NCI-H146 treated with DMSO at 0.1 percent for 48 hours (cell line): ENCODE results near the gene FAM131B.
A peak's percentile ranks its signal among the peaks of the same experiment; 100 is the strongest.
"Not testable (repeated sequence)": the region's sequence is repeated elsewhere in the genome, so short reads cannot be mapped to it uniquely, and the experiment has no call there.

Experiments used
- DNase-seq: peaks from one replicate; lab custom pipeline; 2025; ENCODE audit not compliant: unreplicated experiment; lab: John Stamatoyannopoulos, UW

Gene FAM131B

DNA sequence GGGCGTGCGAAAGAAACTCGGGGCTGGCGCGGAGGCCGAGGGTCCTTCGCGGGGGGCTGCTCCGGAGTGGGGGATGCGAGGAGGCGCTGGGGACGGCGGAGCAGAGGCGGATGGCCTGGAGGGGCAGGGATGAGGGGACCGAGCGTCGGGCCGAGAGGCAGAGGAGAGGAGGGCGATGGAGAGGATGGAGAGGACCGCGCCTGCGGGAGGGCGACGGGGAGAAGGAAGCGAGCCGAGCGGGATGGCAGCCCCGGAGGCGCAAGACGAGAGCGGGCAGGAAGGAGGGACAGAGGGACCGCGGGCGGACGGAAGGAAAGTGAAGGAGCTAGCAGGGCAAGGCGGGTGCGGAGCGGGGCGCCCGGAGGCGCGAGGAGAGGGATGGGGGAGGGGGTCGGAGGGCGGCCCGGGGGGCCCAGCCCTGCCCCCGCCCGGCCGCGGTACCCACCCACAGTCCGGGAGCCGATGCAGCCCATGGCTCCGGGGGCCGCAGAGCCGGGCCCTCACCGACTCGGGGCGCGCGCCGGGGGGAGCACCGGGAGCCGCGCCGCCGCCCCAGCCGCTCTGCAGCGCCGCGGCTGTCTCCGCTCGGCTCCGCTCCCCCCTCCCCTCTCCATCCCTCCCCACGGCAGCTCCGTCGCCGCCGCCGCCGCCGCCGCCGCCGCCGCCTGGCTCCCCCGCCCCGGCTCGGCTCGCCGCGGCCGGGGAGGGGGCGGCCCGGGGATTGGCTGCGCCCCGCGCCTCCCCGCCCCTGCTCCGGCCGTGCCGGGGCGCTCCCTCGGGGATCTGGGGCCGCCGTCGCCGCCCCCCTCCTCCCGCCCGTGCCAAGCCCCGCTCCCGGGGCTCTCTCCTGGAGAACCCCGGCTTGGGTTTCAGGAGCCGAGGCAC, at the start of gene FAM131B:
Gene FAM131B (minus strand): TSS at position 583 of the 885 bp plus-strand sequence. CDS start 110 bp downstream, at position 473.
- DNase-seq, result no peak

DNA sequence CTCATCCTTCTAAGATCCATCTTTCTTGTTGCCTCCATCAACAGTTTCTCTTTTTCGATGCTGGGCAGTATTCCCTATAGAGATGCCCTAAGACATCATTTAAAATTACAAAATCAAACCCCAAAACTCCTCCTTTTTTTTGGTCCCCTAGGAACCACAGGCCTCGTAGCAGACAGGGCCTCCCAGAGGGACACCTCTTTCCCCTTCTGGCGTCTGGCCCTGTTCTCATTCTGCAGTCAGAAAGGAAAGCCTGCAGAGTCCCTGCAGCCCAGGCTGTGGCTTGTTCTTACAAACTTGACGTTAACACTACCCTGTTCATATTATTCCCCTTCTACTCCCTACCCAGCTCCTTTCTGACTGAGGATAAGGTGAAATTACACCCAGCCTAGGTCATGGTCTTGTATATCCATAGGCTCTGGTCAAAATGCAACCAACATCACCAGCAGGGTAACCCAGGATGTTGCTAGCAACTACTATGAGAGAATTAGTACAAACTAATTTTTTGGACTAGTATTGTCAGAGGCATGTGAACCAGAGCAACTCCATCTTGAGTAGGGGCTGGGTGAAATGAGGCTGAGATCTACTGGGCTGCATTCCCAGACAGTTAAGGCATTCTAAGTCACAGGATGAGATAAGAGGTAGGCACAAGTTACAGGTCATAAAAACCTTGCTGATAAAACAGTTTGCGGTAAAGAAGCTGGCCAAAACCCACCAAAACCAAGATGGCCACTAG, 49.6 kb upstream of the FAM131B start:
- DNase-seq, result no peak

DNA sequence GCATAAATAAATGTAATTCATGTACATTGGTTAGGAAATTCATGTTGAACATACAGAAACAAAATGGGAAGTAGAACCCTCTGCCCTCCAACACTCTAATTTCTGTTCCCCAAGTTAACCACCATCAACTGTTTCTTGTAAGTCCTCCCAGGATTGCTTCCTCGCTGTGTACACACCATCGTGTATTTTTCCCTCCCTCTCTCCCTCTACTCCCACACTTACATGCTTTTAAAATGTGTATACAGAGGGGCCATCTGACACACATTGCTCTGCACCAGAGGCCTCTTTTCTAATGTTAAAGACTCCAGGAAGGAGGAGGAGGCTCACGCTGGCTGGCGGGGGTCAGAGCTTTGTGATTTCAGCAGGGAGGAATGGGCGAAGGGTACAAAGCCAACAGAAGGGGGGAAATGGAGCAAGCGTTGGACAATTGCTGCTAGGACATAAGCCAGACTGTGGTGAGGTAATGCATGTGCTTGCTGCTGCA, 48.0 kb upstream of the FAM131B start:
- no peak for DNase-seq

DNA sequence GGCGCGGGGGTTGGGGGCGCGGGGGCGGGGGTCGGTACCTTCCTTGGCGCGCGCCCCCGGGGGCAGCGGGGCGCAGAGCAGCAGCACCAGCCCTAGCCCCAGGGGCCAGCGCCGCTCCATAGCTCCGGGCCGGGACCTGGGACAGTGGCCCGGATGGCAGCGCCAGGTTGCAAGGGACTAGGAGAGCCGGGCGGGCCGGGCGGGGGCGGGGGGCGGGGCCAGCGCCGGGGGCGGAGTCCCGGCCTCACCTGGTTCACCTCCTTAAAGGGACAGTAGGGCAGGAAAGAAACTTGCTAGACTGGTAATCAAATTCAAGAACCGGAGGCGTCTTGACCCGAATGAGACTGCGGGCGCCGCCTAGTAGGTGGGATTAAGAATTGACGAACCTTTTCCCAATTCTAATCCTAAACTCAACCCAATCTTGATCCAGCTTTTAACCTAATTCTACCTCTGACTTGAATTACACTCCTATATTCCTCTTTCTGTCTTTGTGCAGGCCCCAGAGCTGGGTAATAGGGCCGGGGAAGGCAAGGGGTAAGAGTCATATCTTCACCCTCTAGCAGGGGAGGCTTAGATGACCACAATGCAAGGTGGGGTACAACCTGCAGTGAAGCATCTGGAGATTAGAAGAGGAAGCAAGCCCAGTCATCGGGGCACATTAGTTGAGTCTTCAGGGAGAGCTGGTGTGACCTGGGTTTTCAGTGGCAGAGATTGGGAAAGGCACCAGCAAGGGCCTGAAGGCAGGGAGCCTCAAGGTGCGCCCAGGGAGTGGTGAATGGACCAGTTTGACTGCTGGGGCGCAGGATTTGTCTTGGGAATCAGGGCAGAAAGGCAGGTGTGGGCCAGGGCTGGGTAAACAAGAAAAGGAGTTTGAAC, 46.4 kb upstream of the FAM131B start, which contains the start of gene EPHA1:
Gene EPHA1 (minus strand): TSS at position 171 of the 876 bp plus-strand sequence. CDS start 51 bp downstream, at position 120.
- peak; percentile 11 for DNase-seq

DNA sequence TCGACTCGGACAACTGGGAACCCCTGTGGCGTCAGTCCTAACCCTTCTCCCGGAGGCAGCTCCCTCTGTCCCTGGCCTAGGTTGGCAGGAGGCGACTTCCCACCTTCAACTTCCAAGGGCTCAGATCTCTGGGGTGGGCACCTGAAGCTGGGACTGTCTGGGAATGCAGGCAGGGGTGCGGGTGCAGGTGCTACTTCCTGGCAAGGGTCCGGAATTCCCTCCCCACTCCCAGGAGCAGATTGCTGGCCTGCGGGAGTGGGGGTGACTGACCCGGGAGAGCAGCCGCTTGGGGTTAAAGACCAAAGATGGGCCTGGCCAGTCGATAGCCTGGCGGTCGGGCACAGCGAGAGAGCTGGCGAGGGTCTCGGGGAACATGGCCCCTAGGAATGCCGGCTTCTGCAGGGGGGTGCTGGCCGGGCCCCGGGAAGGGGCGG, 45.8 kb upstream of the FAM131B start:
- DNase-seq, result no peak

DNA sequence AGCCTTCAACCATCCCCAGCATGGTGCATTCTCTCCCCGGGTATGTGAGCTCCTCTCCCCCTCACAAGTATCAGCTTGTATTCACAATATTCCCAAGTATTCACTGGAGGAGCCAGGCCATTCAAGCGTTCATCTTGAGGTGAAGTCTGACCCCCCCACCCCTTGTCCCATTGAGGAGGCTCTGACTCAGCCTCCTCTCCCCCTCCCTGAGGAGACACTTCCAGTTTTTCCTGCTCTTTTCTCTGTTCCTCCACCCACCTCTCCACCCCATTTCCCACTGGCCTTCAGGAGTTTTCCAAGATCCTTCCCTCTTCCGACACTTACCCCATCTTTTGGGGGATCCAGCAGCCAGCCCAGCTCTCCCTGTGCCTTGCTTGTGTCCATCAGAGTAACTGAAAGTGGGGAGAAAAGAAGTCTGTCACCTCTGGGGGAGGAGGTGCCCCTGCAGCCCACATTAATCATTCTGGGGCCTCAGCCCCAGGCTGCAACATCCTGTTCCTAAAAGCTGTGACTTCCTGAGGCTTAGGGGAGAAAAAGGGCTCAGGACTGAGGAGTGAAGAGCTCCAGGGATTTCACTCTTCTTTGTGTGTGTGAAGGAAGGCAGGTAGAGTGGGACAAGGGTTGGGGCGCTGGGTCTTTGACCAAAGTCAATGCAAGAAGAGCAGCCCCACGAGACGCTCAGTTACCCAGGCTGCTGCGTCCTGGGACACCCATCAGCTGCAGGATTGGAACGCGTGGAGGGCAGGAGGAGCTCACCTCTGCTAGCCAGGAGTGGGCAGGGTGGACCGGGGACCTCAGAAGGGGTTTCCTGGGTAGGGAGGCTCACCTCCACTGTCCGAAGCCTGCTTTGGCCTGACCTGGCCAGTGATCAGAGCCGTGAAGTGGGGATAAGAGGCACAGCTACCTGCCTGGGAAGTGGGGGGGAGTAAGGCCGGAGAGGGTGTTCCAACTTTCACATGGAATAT, 45.1 kb upstream of the FAM131B start:
- no peak for DNase-seq

DNA sequence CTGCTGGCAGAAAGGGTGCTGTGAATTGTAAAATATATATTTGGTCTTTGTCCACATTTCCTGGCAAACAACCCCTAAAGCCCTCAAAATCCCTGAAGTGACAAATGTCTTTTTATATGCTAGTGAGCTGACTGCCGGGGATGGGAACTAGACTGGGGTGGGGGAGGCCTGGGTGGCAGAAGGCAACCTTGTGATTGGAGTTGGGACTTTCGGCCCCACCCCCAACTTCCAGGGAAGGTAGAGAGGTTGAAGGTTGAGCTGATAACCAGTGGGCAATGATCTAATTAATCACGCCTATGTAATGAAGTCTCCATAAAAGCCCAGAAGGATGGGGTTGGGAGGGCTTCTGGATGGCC, 43.5 kb upstream of the FAM131B start:
- no peak for DNase-seq

DNA sequence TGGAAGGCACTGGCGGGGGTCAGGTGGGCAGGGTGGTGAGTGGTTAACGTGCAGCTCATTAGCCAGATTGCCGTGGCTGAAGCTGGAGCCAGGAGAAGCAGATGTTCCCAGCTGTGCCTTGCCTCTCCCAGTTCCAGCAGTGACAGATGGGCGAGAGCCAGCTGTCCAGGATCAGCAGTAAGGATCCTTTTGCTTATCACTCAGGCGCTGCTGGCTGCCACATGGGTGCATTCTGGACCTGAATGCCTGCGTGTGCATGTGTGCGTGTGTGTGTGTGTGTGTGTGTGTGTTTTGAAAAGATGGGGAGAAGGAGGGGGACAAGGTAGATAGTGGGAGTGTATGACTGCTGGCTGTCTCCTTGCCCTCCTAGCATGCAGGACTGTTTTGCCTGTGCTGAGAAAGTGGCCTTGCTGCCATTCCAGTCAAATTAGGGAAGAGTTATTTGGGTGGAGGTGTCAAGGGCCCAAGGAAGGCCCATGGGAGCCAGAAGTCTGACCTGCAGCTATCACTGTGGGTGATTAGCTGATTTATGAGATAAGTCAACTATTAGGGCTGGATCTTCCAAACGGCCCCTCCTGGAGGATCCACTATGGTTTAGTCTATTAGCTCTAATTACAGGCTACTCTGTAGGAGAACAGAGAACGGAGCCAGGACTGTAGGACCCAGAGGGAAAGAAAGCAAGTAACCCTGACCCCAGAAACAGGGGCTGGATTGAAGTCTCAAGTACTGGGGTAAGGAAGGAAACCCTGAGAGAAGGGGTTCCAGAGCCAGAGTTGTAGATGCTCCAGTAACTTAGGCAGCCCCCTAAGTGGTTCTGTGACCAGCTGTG, 42.9 kb upstream of the FAM131B start:
- DNase-seq, result no peak

DNA sequence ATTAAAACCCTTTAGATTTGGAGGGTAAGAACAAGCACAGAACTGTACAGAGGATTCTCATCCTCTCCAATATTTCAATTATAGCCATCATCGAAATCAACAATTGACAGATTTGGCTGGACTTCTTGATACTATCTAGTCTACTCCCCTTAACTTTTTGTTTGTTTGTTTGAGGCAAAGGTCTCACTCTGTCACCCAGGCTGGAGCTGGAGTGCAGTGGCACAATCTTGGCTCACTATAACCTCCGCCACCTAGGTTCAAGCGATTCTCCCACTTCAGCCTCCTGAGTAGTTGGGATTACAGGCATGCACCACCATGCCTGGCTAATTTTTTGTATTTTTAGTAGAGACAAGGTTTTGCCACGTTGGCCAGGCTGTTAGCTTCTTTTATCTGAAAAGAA, 39.7 kb upstream of the FAM131B start:
- DNase-seq, result not testable (repeated sequence)

DNA sequence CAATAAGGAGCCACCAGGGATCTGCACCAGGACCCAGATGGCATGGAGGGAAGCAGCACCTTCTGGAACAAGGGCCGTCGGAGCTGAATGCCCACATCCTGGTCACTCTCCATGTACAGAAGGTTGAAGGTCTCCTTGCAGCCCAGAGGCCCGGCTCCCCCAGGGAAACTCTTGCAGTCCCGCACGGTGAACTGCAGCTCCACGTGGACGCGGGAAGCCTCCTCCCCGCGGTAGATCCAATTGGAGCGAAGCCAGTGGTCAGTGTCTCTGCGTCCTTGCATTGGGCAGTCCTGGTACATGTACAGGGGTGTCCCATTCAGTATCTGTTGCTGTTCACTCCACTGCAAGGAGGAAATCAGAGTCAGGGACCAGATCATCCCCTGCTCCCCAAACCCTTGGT, 38.8 kb upstream of the FAM131B start:
- no peak for DNase-seq

DNA sequence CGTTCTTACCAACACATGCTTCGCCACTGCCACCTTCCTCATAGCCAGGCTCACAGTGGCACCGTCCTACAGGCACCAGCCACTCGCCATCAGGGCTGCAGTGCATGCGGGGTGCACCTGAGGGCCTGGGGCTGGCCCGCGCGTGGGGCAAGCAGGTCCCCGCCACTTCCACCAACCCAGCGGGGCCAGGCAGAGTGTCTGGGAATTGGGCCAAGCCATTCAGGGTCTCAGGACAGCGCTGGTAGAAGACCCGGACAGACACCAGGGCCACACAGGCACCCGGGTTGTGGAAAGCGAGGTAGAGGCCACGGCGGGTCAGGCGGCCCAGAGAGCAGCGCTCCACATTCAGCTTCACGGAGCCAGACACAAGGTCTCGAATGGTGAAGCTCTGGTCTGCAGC, 37.1 kb upstream of the FAM131B start:
- DNase-seq, result no peak

DNA sequence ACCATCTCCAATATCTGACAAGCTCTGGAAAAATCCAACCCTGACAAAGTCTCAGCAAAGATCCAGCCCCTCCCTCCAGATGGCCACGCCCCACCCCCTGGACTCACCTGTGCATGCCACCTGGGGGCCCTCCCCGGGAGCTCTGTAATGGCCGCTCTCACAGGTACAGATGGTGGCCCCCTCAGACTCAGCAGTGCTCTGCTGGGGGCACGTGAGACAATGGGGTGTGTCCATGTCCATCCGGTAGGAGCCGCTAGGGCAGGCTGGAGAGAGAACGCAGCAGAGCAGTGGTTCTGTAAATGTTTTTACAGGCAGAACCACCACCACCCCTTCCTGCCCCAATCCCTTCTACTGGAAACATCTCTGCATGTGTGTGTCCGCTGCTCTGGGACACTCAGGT, 36.6 kb upstream of the FAM131B start:
- DNase-seq, result no peak

DNA sequence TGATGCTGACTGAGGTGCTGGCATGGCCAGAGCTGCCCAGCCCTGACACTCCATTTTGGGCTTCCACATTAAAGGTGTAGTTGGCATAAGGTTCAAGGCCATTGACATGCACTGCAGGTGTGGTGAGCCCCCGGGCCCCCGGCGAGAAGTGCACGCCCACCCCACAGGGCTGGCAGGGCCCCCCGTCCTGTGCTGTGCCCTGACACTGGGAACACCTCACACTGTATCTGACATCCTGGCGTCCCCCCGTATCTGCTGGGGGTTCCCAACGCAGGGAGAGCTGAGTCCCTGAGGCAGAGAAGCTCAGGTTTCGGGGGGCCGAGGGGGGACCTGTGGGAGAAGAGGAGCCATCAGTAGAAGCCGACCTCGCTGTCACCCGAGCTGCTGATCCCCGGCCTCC, 36.1 kb upstream of the FAM131B start:
- no peak for DNase-seq

DNA sequence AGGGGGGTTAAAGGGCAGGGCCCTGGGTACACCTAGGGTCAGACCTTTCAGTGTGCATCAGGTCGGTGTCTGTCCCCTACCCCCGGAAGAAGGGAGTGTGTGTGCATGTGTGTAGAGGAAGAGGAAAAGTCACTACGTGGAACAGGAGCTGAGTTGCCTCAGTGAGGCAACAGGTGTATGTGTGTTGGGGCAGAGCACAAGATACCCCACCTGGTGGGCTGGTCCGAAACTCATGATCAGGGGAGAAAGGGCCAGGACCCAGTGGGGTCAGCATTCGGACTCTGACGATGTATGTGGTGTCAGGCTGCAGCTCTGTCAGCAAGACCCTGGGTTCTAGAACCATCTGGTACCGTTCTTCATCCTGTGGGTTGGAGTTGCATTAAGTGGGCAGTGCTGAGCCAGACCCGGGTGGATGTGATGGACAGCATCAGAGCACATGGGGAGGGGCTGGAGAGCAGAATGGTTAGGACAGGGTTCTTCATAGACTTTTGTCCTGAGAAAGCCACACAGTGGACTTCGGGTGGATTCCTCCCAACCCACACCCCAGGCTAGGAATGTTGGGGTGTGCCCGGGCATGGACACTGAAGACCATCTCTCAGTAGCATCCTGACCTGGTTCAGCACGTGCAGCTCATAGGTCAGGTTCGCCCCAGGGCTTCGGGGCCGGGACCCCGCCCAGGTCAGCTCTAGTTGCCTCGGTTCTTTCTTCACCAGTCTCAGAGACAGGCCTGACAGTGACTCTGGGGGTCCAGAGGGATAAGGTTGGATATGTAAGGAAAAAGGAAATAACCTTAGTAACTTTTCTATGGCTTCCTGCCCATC, 35.4 kb upstream of the FAM131B start:
- no peak for DNase-seq

DNA sequence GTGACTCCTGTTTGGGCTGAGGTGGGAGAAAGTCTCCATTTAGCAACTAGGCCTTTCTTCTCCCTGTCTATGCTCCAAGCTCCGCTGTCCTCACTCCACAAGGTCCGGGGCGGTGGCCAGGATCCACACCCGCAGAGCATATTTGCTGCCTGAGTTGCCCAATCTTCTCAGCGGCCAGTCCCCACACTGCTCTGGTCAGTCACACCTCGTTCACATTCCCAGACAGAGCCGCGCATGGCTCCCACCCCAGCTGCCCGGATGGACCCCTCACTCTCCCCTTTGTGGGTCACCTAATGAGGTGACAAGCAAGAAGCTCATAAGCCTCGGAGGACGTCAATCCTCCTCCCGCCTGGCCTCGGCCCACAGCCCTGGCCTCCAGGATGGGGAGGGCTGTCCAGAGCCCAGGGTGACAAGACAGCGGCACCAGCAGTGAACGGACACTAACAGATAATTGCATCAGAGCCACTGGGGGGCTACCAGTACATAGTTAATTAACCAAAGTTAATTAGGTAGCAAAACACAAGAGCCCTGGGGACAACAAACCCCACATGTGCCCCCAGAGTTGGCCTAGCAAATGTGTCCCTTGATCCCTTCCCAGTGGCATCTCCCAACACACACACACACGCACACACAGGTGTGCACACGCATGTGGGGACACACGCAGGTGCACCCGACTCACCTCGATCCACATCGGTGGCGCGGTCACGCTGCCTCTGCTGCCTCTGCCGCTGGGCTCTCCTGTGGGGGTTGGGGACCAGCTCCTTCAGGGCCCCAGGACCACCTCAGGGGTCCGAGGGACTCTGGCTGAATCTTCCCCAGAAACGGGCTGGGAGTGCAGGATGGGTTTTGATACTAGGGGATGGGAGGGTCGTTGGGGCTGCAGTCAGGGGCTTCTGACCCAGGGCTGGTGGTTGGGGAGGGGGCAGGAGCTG, 34.4 kb upstream of the FAM131B start:
- DNase-seq, result no peak

DNA sequence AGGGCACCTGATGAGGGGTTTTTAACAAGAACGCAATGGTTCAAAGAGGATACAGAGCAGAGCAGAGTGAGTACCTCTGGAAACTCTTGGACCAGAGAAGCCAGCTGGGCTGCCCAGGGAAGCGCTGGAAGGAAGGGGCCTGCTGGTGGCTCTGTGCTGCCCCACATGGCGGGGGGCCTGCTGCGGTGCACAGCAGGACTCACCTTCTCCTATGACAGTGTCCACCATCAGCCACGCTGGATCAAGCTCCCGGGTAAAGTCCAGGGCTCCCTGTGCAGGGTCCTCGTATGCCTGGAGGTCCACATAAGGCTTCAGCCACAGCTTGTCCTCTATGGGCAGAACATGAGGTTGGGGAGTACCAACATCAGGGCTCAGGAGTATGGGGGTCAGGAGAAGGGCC, 33.7 kb upstream of the FAM131B start:
- DNase-seq, result no peak
